PFSK-1 (cell line): Measurements from ENCODE around the gene RIPK4.

Experiments
- FOXP2 ChIP-seq: optimal IDR thresholded peaks from 2 replicates; pipeline ENCODE3; 2011; ENCODE audit warnings: borderline replicate concordance, control low read depth, inconsistent platforms; ENCODE audit not compliant: insufficient read depth; ENCODE audit errors: extremely low read length, extremely low read depth
- POLR2AphosphoS5 ChIP-seq: IDR thresholded peaks from 2 replicates; pipeline ENCODE4 v1.6.1; 2012; ENCODE audit warnings: low read depth, mild to moderate bottlenecking, control low read depth, low read length, moderate library complexity
- SIN3A ChIP-seq: IDR thresholded peaks from 2 replicates; pipeline ENCODE4 v1.6.1; 2012; ENCODE audit warnings: mild to moderate bottlenecking, low read length, moderate library complexity, borderline replicate concordance; ENCODE audit not compliant: insufficient read depth
- TAF1 ChIP-seq: IDR thresholded peaks from 2 replicates; pipeline ENCODE4 v1.6.1; 2012; ENCODE audit warnings: low read length, control low read depth, borderline replicate concordance; ENCODE audit not compliant: insufficient read depth
- TF ChIP-seq, protein P1 (sequence below), 2 experiments: IDR thresholded peaks; 2 replicates each; pipeline versions ENCODE4 v1.6.1 to v1.8.0; 2011 to 2012; ENCODE audit warnings: low read depth in 2 of 2, low read length in 2 of 2, control low read depth in 1 of 2, inconsistent platforms in 1 of 2, mild to moderate bottlenecking in 1 of 2, moderate library complexity in 1 of 2; ENCODE audit not compliant: insufficient read depth in 1 of 2

DNA sequence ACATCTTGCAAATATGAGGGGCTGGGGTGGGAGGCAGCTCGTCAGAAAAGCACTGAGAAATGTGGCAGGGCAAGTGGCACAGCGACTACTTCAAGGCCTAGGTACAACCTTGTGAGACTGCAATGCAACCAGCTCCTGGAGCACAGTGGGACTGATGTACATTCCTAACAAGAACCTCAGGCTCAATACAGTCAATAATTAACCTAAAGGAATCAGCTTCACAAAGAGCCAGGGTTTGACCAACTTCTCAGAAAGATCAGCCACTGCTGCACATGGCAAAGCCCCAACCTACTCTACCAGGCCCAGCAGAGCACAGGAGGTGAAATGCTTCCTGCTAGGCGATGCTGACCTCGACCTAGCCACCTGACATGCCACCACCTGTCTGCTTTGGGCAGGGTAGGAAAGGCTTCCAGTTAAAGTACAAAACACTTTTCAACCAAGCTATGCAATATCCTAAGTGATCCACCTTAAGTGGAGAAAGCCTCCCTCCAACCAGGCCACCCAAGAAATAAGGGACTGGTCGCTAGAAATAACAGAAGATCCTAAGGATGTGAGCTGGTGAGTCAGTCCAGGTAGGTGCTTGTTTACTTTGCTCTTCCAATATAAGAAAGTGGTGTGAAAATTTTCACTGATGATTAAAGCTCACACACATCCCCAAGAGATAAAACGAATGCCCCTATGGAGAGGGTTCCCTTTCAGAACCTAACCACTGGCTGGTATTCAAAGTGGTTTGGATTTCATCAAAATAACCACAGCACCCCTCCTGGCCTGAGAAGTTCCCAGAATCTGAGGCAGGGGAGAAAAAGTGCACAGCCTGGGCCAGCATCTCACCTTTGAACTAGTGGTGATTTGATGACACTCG lies 2.1 kb downstream of the RIPK4 start:
- TF ChIP-seq, protein P1, sequence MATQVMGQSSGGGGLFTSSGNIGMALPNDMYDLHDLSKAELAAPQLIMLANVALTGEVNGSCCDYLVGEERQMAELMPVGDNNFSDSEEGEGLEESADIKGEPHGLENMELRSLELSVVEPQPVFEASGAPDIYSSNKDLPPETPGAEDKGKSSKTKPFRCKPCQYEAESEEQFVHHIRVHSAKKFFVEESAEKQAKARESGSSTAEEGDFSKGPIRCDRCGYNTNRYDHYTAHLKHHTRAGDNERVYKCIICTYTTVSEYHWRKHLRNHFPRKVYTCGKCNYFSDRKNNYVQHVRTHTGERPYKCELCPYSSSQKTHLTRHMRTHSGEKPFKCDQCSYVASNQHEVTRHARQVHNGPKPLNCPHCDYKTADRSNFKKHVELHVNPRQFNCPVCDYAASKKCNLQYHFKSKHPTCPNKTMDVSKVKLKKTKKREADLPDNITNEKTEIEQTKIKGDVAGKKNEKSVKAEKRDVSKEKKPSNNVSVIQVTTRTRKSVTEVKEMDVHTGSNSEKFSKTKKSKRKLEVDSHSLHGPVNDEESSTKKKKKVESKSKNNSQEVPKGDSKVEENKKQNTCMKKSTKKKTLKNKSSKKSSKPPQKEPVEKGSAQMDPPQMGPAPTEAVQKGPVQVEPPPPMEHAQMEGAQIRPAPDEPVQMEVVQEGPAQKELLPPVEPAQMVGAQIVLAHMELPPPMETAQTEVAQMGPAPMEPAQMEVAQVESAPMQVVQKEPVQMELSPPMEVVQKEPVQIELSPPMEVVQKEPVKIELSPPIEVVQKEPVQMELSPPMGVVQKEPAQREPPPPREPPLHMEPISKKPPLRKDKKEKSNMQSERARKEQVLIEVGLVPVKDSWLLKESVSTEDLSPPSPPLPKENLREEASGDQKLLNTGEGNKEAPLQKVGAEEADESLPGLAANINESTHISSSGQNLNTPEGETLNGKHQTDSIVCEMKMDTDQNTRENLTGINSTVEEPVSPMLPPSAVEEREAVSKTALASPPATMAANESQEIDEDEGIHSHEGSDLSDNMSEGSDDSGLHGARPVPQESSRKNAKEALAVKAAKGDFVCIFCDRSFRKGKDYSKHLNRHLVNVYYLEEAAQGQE (IDR thresholded peaks at IDR 0.05; ENCODE audit: insufficient read depth in 1 of 2, low read depth in 2 of 2, low read length in 2 of 2): no peak
- TF ChIP-seq POLR2AphosphoS5: no peak
- TF ChIP-seq TAF1: no peak
- no peak for TF ChIP-seq SIN3A
- no peak for TF ChIP-seq FOXP2
